Measurements from ENCODE around the gene FDX2.

The FDX2 gene

DNA sequence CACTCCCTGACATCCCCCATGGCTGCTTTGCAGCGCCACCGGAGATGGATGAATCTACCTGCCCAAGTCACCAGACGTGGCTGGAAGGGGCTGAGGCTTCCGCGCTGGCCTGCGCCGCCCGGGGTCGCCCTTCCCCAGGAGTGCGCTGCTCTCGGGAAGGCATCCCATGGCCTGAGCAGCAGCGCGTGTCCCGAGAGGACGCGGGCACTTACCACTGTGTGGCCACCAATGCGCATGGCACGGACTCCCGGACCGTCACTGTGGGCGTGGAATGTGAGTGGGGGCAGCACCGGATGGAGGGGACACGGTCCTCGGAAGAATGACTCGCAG lies 21.5 kb downstream of the FDX2 start:
- H3K9me3 ChIP-seq (ENCODE audit: insufficient read depth, low read length, severe bottlenecking), result no peaks in the 10 kb centered on the region
- H4K20me1 ChIP-seq (ENCODE audit: insufficient read depth, low read length), result no peaks in the 10 kb centered on the region
- H3K4me3 ChIP-seq (ENCODE audit: low read depth in 1 of 2, low read length in 2 of 2), result no peak overlapping the region
- H3K36me3 ChIP-seq (ENCODE audit: insufficient read depth, low read length), result no peaks in the 10 kb centered on the region
- no peaks in the 10 kb centered on the region for H3K79me2 ChIP-seq (ENCODE audit: insufficient read depth, low read length)
- no peaks in the 10 kb centered on the region for H3K4me1 ChIP-seq (ENCODE audit: insufficient read depth, low read length)
- H3K27me3 ChIP-seq (ENCODE audit: insufficient read depth, low read length, poor library complexity), result no peaks in the 10 kb centered on the region
- TF ChIP-seq, protein P1, sequence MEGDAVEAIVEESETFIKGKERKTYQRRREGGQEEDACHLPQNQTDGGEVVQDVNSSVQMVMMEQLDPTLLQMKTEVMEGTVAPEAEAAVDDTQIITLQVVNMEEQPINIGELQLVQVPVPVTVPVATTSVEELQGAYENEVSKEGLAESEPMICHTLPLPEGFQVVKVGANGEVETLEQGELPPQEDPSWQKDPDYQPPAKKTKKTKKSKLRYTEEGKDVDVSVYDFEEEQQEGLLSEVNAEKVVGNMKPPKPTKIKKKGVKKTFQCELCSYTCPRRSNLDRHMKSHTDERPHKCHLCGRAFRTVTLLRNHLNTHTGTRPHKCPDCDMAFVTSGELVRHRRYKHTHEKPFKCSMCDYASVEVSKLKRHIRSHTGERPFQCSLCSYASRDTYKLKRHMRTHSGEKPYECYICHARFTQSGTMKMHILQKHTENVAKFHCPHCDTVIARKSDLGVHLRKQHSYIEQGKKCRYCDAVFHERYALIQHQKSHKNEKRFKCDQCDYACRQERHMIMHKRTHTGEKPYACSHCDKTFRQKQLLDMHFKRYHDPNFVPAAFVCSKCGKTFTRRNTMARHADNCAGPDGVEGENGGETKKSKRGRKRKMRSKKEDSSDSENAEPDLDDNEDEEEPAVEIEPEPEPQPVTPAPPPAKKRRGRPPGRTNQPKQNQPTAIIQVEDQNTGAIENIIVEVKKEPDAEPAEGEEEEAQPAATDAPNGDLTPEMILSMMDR (IDR thresholded peaks at IDR 0.05; ENCODE audit: borderline replicate concordance, extremely low read depth, low read length, poor library complexity, severe bottlenecking), result no peak
- no peak for TF ChIP-seq EZH2 (IDR thresholded peaks at IDR 0.05; ENCODE audit: borderline replicate concordance, low read depth, low read length, severe bottlenecking)
- no peak overlapping the region for H3K27ac ChIP-seq (ENCODE audit: low read length)
- H2AFZ ChIP-seq (ENCODE audit: low read depth, low read length), result no peak overlapping the region
- ATAC-seq (ENCODE audit: insufficient read depth, low read depth), result no peak
- DNase-seq, result no peak
- H3K9ac ChIP-seq (ENCODE audit: low read depth, low read length), result no peak overlapping the region
- no peak overlapping the region for H3K4me2 ChIP-seq (ENCODE audit: insufficient read depth, low read length)

DNA sequence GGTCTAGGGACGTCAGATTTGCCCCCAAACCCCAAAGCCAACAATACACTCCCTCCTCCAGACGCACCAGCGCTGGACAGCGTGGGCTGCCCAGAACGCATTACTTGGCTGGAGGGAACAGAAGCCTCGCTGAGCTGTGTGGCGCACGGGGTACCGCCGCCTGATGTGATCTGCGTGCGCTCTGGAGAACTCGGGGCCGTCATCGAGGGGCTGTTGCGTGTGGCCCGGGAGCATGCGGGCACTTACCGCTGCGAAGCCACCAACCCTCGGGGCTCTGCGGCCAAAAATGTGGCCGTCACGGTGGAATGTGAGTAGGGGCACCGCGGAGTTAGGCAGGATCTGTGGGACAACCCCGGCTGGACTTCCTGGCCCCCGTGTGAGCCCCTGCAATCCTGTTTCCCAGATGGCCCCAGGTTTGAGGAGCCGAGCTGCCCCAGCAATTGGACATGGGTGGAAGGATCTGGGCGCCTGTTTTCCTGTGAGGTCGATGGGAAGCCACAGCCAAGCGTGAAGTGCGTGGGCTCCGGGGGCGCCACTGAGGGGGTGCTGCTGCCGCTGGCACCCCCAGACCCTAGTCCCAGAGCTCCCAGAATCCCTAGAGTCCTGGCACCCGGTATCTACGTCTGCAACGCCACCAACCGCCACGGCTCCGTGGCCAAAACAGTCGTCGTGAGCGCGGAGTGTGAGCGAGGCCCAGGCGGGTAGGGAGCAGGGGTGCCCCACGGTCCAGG lies 22.0 kb downstream of the FDX2 start:
- DNase-seq (no peak), ATAC-seq (ENCODE audit: insufficient read depth, low read depth) (no peak)
- Histone ChIP-seq H3K9ac (ENCODE audit: low read depth, low read length) (no peak overlapping the region), H3K27me3 (ENCODE audit: insufficient read depth, low read length, poor library complexity) (no peaks in the 10 kb centered on the region), H2AFZ (ENCODE audit: low read depth, low read length) (no peak overlapping the region), H3K79me2 (ENCODE audit: insufficient read depth, low read length) (no peaks in the 10 kb centered on the region), H4K20me1 (ENCODE audit: insufficient read depth, low read length) (no peaks in the 10 kb centered on the region), H3K27ac (ENCODE audit: low read length) (no peak overlapping the region), H3K4me1 (ENCODE audit: insufficient read depth, low read length) (no peaks in the 10 kb centered on the region), H3K9me3 (ENCODE audit: insufficient read depth, low read length, severe bottlenecking) (no peaks in the 10 kb centered on the region), H3K4me2 (ENCODE audit: insufficient read depth, low read length) (no peak overlapping the region), H3K4me3 (ENCODE audit: low read depth in 1 of 2, low read length in 2 of 2) (no peak overlapping the region), H3K36me3 (ENCODE audit: insufficient read depth, low read length) (no peaks in the 10 kb centered on the region)
- TF ChIP-seq, protein P1 (IDR thresholded peaks at IDR 0.05; ENCODE audit: borderline replicate concordance, extremely low read depth, low read length, poor library complexity, severe bottlenecking), result no peak
- TF ChIP-seq EZH2 (IDR thresholded peaks at IDR 0.05; ENCODE audit: borderline replicate concordance, low read depth, low read length, severe bottlenecking), result no peak

DNA sequence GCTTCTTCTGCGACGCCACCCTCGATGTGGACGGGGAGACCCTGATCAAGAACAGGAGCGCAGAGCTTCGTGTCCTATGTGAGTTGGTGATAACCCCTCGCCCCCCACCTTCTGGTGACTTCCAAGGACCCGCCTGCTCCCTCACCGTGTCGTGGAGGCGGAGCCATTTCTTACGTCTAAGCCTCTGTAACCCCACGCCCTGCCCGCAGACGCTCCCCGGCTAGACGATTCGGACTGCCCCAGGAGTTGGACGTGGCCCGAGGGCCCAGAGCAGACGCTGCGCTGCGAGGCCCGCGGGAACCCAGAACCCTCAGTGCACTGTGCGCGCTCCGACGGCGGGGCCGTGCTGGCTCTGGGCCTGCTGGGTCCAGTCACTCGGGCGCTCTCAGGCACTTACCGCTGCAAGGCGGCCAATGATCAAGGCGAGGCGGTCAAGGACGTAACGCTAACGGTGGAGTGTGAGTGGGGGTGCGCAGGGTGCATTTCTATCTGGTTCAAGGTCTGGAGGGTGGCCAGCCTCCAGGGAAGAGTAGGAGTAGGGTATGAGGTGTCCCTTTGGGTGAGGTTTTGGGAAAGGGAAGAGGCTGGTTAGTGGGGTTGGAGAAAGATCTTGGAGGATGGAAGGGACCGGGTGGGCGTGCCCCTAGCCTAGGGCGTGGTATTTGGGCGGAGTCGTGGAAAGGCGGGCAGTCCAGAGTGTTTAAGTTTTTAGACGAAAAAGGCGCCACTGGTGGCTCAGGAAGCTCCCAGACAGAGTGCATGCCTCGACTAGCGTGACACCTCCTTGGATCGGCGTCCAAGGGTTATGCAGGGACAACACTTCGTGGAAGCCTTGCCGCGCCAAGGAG lies 22.8 kb downstream of the FDX2 start:
- no peak for TF ChIP-seq EZH2 (IDR thresholded peaks at IDR 0.05; ENCODE audit: borderline replicate concordance, low read depth, low read length, severe bottlenecking)
- TF ChIP-seq, protein P1 (IDR thresholded peaks at IDR 0.05; ENCODE audit: borderline replicate concordance, extremely low read depth, low read length, poor library complexity, severe bottlenecking), result no peak
- Histone ChIP-seq H3K79me2 (ENCODE audit: insufficient read depth, low read length) (no peaks in the 10 kb centered on the region), H3K4me1 (ENCODE audit: insufficient read depth, low read length) (no peaks in the 10 kb centered on the region), H3K9me3 (ENCODE audit: insufficient read depth, low read length, severe bottlenecking) (no peaks in the 10 kb centered on the region), H3K9ac (ENCODE audit: low read depth, low read length) (no peak overlapping the region), H3K4me3 (ENCODE audit: low read depth in 1 of 2, low read length in 2 of 2) (no peak overlapping the region), H3K36me3 (ENCODE audit: insufficient read depth, low read length) (no peaks in the 10 kb centered on the region), H3K27me3 (ENCODE audit: insufficient read depth, low read length, poor library complexity) (no peaks in the 10 kb centered on the region), H3K27ac (ENCODE audit: low read length) (no peak overlapping the region), H3K4me2 (ENCODE audit: insufficient read depth, low read length) (no peak overlapping the region), H2AFZ (ENCODE audit: low read depth, low read length) (no peak overlapping the region), H4K20me1 (ENCODE audit: insufficient read depth, low read length) (no peaks in the 10 kb centered on the region)
- no peak for ATAC-seq (ENCODE audit: insufficient read depth, low read depth)
- DNase-seq, result no peak

All from DND-41 (cell line).